HG03066 (cell line): ENCODE measurements around the gene NBAS.

Experiments used
- ATAC-seq: cut with Tn5 transposase; IDR thresholded peaks from one replicate; pipeline ENCODE4 v1.9.1; 2021; ENCODE audit warnings: low read depth; ENCODE audit not compliant: unreplicated experiment

Gene NBAS

DNA sequence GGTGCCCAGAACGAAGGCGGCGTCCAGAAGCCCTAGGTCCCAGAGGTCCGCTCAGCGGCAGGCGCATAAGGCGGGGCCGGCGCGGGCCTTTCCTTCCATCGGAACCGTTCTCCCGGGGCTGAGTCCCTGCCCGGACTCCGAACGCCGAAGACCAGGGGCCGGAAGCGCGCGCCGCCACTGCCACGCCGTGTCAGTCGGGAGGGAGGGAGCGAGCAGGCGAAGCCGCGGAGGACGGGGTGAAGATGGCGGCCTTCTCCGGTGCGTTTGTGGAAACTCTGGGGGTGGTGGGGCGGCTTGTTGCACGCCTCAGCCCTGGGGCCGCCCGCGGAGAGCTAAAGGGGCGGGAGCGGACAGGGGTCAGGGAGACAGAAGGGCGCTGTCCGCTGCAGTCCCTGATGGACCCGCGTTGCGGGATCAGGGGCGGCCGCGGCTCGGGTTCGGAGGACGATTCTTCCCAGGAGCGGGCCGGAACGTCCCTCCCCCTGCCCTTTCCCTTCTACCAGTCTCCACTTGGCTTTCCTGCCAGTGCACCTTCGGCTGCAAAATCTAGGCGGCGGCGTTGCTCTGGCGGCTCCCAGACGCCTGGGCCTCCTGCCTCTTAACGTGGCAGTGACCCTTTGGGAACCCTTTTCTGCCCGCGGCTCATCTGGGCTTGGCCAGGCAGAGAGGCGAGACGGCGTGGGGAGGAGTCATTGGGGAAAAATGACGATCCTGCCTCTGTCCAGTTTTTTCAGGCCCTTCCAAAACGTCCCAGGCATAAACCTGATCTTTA, 30.7 kb upstream of the NBAS start, which contains the start of gene DDX1:
DDX1 (plus strand) TSS at position 177 of the 772 bp plus-strand sequence; CDS start at position 243, 66 bp downstream.
- peak; percentile 87 for ATAC-seq

DNA sequence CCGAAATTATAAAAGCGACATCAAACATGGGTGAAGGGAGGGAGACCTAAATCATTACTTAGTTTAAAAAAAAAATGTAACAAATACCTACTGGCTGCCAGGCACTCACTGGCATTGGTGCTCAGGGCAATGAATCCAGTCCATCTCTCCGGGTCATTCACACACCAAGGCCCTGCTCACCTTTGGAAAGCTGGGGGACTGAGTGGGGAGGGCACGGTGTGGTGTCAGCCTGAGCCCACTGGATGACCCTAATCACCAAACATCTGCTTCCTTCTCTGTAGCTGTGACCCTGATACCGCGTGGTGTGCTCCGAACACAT, 30.2 kb upstream of the NBAS start:
- no peak for ATAC-seq

GRCh38 chr2:15588329-15588919, 27.3 kb upstream of the NBAS start:
- no peak for ATAC-seq

- ATAC-seq: no peak
Observed at GRCh38 chr2:15584767-15585469, 23.8 kb upstream of the NBAS start.

DNA sequence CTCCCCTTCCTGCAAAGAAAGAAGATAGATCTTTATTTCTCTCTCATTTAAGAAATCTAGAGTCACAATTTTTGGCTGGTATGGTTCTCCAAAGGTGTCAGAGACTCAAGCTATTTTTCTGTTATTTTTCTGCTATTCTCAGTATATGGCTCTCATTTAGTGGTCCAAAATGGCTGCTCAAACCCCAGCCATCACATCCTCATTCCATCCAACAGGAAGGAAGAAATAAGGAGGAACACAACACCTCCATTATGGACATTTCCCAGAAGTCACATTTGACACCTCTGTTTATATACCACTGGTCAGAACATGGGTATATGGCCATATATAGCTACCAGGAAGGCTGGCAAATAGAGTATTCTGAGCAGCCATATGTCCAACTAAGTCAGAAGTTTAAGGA, 23.2 kb upstream of the NBAS start:
- no peak for ATAC-seq

DNA sequence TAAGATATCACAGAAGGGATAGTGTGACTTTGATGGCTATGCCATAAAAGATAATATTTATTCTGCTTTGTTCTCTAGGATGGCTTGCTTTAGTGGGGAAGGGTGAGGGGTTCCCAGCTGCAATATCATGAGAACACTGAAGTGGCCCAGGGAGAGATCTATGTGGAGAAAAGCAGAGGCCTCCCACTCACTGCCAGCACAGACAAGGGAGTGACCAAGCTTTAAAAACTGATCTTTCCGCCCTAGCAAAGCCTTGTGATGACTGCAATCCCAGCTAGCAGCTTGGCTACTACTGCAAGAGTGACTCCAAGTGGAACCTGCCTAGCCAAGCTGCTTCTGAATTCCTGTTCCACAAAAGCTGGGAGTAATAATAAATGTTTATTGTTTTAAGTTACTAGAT, 22.7 kb upstream of the NBAS start:
- no peak for ATAC-seq

GRCh38 chr2:15582710-15583357, 21.7 kb upstream of the NBAS start:
- no peak for ATAC-seq

DNA sequence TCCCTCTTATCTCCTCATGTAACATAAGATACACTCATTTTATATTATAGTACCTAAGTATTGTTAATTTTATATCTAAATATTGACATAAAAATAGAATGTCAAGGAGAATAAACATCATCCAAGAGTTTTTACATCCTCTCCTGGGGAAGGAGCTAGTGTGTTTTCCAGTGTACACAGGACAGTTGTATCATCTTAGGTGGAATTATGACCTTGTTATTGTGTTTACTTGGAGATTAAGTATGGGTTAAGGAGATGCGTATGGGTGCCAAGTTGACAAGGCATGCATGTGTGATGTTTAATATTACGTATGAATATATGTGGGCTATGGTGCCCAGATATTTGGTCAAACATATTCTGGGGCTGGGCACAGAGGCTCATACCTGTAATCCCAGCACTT, 19.3 kb upstream of the NBAS start:
- no peak for ATAC-seq

GRCh38 chr2:15579641-15580040, 18.5 kb upstream of the NBAS start:
- ATAC-seq: no peak

DNA sequence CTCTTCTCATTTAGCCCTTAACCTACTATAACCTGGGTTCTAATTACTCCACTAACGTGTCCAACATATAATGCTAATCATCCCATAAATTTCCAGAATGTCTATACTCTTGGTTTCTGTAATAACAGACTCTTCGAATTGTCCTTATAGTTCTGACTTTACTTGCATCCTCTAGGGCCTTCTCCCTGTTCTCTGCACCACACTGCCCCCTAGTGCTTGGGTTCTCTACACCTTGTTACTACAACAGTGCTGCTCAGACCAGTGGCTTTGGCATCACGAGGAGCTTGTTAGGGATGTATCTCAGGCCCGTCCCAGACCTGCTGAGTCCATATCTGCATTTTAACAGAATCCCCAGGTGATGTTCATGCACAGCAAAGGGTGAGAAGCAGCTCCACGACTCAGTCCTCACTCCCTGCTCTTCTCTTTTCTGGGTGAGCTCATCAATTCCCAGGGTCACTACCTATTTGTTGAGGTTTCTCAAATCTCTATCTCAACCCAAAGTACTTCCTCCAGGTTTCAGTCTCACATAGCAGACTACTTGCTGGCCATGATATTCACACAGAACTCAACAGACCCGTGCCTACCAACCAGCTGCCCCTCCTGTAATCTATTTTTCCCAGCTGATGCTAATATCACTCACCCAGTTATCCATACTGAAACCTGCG, 16.1 kb upstream of the NBAS start:
- ATAC-seq: peak; percentile 94

DNA sequence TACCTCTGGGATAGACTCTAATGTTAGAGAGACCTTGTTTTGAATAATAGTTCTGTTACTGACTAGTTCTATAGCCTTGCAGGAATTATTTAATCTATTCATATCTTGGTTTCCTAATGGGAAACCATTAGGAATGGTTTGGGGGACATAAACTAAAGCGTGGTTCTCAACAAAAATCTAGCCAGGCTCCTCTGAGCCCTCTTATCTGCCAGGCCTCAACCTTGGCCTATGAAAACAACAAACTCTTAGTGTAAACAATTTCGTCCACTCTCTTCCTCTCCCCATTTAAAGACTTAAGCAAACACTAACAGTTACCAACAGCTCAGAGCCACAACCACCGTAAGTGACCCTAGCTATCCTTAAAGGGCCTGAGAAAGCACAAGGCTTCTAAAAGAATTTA, 10.6 kb upstream of the NBAS start:
- ATAC-seq: no peak

- no peak for ATAC-seq
Observed at GRCh38 chr2:15570104-15570503, 9.0 kb upstream of the NBAS start.

DNA sequence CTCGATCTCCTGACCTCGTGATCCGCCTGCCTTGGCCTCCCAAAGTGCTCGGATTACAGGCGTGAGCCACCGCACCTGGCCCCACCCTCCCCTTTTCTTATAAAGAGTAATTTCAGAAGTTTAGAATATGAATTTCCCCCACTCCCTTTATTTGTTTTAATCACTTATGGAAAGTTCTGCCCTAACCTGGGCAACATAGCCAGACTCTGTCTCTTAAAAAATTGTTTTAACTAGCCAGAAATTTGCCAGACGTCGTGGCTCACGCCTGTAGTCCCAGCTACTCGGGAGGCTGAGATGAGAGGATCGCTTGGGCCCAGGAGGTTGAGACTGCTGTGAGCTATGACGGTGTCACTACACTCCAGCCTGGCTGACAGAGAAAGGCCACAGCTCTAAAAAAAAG, 7.7 kb upstream of the NBAS start:
- no peak for ATAC-seq

- no peak for ATAC-seq
Observed at GRCh38 chr2:15566912-15567311, 5.8 kb upstream of the NBAS start.

DNA sequence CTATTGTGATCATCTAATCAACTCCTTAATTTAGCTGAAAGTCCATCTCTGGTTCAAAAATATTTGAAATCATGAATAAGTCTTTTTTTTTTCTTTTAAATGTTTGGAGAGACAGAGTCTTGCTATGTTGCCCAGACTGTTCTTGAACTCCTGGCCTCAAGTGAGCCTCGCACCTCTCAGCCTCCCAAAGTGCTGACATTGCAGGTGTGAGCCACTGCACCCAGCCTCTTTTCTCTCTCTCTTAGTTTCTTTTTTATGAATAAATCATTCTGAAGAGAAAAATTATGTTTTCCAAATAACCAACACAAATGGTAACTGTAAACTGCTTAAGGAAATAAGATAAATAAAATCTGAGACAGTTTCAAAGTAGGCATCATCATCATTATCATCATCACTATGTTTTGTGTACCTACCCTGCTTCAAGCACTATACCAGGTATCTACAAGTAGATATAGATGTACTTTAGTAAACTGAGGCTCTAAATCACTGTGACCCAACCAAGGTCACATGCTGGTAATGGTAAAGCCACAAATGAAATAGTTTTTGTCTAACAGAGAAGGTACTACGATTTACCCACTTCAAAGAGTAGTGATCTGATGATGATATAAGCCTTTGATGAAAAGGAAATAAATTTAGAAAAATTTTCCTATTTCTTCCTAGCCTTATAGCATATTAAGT, 5.0 kb upstream of the NBAS start:
- no peak for ATAC-seq

DNA sequence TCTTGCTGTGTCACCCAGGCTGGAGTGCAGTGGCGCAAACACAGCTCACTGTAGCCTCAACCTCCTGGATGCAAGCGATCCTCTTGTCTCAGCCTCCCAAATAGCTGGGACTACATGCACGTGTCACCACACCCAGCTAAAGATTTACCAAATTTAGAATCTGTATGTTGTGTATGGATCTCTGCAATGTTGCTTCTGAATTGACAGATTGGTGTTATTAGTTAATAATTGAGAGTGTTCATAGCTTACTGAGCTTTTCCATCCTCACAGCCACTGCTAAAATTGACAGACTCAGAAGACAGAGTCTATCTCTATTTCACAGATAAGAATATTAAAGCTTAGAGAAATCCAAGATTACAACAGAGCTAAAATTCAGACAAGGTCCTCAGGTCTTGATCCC, 4.3 kb upstream of the NBAS start:
- ATAC-seq: no peak

DNA sequence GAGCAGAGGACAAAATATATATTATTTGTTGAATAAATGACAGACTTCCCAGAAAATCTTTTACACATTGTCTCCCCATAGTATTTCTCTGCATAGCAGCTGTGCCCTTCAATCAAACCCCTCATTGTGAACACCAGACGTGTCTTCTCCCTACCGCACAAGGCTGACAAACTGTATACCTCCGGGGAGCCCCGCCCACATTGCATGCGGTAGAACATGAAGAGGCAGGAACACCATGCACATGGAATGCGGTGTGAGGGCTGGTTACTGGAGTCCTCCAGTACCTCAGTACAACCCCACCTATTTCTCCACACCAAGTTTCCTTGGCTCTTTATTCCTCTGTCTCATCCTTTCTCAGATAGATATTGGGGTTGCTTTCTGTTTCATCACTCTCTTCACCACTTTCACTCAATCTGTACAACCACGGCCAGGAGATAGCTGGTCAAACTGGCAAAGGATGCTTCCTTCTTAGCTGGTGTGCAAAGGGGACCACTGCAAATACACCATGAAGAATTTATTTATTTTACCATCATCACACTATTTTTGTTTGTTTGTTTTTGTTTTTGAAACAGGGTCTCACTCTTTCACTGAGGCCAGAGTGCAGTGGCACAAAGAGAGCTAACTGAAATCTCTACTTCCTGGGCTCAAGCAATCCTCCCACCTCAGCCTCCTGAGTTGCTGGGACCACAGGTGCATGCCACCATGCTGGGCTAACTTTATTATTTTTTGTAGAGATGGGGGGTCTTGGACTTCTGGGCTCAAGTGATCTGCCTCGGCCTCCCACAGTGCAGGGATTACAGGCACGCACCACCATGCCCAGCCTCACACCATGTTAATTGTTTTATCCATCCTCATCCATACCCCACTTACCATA, 2.3 kb upstream of the NBAS start:
- no peak for ATAC-seq

DNA sequence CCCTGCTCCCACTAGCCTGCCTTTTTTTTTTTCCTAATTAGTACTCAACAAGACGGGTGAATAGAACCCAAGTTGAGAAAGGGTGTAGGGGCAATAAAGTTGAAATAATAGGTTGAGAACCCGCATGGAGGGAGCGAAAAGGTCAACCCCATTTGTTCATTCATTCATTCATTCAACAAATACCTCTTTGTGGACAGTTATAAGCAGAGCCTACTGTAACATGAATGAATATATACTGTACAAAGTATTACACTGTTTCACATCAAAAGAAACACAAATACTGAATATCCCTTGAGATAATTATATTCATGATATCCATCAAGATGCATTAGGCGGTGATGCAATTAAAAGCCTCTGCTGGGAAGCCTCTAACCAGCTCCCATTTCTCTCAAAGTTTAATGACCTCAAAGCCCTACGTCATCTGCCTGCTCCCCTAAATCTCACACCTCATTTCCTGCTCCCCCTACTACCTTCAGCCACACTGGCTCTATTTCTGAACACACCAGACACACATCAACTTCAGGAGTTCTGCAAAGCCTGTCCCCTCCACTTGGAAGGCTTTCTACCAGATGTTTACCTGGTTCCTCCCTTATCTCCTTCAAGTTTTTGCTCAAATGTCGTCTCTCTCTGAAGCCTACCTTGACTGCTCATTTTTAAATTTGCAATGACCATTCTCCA, 1.4 kb upstream of the NBAS start:
- no peak for ATAC-seq
